ENCODE data around the gene PDZD4.

The PDZD4 gene

DNA sequence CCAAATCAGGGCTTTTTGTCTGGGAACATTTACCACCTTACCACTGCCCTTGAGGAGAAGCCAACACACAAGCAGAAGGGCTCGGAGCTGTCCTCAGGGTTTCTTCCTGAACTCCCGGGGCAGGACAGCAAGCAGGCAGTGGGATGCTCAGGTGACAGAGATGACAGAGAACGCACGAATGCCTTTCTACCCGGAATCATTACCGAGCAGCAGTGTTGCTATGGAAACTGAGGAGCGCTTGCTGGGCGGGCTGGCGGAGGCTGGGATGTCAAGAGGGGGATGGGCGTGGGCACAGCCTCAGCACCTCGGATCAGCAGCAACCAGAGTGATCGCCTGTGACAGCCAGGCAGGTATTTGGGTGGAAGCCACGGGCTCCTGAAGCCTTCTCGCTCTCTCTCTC lies 18.1 kb downstream of the PDZD4 start:
- no peak for DNase-seq (ENCODE audit: low spot score)

DNA sequence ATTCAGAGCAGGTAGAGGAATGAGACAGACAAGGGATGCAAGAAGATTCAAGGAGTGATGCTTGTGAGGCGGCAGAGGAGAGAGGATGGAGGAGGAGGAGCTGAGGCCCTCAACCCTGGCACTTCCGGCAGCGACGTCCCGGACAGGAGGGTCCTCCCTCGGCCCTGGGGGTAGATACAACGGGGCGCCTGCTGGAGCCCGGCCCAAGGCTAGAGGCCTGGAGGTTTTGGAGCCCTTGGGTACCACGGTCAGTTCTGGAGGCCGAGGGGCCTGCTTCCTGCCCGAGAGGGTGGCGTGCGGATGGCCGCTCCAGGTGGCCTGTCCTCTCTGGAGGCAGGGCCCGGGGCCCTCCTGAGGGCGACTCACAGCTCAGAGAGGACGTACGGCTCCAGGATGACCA lies 22.4 kb downstream of the PDZD4 start:
- no peak for DNase-seq (ENCODE audit: low spot score)

DNA sequence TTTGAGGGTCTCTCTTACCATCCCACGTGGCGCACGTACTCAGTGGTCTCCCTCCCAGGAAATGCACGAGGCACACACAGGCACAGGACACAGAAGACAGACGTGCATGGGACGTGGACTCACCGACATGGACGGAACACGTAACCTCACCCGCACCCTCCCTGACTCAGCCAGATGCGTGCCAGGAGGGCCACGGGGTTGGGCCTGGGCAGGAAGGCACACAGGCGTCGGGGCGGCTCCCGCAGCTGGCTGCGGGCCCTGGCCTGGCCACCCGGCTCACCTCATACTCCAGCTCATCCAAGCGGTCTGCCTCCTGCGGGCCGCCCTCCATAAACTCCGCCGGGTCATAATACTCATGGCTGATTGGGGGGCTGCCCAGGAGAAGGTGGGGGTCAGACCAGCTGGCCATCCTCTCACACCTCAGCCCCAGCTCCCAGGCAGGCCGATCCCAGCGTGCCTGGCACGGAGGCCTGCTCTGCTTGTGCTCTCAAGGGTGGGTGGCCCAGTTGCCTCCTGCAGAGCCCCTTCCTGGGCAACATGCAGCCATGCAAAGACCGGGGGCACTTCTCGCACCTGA lies 23.3 kb downstream of the PDZD4 start:
- no peak for DNase-seq (ENCODE audit: low spot score)

DNA sequence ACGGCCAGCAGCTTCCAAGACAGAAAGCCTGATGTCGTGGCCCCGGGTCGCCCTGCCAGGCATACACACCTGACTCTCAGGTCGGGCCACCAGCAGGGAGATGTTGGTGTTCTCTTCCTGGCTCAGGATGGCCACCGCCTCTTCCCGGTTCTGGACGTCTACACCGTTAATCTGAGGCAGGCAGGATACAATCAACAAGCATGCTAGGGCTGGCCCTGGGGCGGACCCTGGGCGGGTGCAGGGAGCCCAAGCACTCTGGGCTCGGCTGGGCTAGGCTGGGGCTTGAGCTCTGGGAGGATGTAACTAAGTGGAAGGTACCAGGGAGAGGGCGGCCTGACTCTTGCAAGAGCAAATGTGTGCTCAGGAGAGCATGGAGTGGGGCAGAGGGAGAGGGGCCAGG lies 24.9 kb downstream of the PDZD4 start:
- no peak for DNase-seq (ENCODE audit: low spot score)

DNA sequence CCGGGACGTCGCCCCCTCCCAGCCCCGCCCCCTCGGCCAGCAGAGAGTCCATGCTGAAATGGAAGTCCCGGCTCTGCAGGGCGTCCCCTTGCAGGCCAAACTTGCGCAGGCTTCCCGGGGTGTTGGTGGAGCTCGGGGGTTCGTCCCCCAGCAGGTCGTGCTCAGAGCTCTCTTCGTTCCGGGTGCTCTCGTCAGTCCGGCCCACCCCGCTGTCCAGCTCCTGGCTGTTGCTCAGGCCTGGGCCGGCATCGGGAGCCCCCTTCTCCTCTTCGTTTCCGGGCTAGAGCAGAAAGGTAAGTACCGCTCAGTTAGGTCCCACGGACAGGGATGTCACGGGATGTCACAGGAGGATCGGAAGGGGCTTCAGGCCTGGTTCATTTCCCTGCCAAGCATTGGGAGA lies 25.7 kb downstream of the PDZD4 start:
- DNase-seq (ENCODE audit: low spot score) = no peak

DNA sequence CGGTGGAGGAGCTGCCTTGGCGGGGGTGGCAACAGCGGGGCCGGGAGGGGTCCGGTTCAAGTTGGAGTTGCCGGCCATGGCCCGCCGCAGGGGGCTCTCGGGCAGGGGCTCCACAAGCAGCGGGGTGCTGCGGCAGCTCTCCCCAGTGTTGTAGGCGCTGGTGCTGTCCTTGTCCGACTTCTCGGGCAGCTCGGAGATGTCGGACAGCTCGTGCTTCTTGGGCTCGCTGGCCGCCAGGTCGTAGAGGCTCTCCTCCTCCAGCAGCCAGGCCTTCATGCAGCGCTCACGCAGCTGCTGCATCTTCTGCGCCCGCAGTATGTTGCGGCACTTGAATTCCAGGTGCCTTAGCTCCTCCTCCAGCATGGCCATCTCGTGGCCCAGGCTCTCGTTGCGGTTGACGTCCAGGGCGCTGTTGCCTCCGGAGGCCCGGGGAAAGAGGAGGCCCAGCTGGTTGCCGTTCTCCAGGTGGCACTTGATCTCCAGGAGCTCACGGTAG lies 26.2 kb downstream of the PDZD4 start:
- no peak for DNase-seq (ENCODE audit: low spot score)

DNA sequence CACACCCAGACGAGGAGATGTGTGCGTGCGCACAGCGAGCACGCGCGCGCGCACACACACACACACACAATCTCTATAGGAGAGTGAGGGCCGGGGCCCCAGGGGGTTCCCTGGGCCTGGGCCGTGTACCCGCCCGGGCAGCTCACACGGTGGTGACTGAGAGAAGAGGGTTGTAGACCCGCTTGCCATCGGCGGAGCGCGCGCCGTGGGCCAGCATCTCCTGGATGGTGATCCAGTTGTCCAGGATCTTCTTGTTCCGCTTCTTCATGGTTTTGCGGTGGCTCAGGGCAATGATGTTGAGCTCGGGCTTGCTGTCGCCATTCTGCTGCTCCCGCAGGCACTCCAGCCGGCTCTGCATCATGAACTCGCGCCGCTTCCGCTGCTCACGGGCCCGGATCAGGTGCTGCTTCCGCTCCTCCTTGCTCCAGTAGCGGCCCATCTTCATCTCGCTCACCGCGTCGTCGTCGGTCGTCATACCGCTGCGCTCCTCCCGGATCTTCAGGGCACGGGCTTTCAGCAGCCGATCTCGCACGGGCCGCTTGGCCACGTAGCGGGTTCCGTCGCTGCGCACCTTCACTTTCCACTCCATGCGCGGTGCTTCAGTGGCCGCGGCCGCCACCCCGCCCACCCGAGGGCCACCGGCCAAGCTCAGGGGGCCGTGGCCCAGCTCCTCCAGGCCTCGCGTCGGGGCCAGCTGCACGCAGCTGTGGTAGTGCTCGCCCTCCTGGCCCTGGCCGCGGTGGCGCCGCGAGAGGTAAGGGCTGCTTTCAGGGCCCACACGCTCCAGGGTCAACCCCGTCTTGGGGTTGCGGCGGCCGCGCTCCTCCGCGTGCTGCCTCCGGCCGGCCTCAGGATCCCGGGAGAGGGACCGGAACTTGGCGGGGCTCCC lies 26.9 kb downstream of the PDZD4 start:
- no peak for DNase-seq (ENCODE audit: low spot score)

DNA sequence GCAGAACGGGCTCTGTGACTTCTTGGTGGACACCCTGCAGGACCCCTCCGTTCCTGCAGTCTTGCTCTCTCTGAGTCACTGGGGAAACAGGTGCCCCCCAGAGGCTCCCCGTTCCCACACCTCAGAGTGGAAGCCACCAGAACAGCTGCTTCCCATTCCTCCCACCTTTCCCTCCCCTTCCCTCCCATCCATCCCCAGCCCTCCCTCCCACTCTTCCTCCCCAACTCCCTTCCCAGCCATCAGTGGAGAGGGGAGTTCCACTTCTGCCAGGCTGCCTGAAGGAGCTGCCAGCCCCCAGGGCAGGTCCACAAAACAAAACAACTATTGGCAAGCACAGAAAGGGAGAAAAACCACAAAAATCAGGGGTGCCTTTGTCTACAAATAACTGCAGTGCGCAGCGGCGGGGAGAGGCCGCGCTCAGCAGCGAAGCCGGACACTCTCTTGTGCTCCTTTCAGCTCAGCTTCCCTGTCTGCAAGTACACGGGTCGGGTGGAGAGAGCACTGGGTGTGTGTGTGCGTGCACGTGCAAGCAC lies 27.8 kb downstream of the PDZD4 start:
- no peak for DNase-seq (ENCODE audit: low spot score)

DNA sequence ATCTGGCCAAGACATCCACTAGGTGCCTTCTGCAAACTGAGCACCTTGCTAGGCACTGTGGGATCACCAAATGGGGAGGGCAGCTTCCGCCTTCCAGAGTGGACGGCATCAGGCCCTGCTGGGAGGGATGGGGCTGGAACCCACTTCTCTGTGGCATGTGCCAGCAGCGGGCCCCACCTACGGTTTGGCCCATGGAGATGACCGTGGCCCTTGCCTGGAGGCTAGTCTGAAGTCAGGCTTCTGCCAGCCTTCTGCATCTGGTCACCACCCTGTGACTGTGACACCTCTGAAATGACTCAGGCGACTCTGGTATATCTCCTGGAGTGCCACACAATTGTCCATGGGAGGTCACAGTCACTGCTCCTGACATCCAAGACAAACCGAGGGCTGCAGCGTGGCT lies 28.7 kb downstream of the PDZD4 start:
- no peak for DNase-seq (ENCODE audit: low spot score)

DNA sequence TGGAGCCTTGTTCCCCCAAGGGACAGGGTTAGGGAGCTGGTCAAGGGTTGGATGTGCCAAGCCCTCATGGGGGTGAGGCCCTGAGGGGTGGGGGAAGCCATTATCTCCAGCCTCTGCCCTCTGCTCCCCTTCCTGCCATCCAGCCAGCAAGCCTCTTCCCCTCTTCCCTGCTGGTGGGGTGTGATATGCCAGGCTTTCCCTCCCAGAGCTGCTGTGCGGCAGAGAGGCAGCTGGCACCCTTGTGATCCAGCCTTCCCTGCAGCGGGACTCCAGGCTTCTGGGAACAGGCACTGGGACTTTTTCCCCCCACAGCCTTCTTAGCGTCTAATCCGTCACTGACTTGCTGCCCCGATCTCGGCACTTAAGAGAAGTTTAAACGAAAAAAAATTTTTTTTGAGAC lies 29.6 kb downstream of the PDZD4 start:
- DNase-seq (ENCODE audit: low spot score) = no peak

DNA sequence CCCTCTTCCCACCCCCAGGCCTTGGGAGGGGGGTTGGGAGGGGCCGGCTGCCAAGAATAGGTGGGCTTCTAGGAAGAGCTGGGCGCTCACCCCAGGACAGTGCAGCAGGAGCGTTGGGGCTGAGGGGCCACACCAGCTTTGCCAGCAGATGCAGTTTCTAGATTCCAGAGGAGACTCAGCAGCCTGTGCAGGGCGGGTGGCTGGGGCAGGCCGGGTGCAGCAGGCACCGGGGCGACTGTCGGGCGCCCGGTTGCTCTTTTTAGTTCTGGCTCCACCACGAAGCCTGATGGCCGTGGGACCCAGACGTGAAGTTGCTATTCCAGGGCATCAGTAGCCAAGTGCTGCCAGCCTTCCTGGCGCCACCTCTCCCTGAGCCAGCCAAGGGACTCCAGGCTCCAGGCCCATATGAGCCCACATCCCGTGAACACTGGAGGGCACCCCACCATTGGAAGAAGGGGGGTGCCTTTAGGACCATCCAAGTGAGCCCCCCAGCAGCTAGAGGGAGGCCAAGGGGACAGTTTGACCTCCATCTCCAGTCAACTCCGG lies 30.1 kb downstream of the PDZD4 start:
- DNase-seq (ENCODE audit: low spot score) = no peak

DNA sequence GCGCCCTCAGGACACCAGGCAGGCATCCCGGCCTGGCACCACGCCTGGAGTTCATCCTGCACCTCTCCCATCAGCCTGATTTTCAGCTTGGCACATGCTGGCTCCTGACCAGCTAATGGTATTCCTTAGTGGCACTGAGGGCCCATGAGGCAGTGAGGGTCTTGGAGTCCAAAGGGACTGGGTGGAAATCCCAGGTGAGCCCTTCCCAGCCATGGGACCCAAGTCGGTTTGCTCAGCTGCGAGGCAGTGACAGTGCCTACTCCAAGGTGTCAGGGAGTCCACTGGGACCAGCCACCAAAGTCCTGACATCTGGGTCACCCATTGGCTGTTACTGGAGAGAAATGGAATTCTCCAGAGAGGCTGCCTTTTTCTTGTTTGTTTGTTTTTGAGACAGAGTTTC lies 31.0 kb downstream of the PDZD4 start:
- DNase-seq (ENCODE audit: low spot score) = no peak

DNA sequence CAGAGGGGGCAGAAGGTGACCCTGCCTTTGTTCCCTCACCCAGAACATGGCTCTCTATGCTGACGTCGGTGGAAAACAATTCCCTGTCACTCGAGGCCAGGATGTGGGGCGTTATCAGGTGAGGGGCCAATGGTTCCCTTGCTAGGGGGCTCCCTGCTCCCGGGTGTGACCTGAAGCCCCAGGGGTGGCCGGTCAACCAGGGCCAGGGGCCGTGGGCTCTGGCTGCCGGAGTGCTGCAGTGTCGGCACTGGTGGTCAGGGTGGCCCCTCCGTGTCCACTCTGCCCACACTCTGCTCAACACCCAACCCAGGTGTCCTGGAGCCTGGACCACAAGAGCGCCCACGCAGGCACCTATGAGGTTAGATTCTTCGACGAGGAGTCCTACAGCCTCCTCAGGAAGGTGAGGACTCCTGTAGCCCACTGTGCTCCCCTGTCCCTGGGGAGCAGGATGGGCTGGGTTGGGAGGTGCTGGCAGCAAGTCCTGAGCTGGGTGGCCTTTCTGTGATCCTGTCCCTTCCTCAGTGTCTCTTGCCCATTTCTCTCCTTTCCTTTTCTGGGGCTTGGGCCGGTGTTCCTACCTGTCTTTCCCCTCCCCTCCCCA lies 32.8 kb downstream of the PDZD4 start:
- no peak for DNase-seq (ENCODE audit: low spot score)

DNA sequence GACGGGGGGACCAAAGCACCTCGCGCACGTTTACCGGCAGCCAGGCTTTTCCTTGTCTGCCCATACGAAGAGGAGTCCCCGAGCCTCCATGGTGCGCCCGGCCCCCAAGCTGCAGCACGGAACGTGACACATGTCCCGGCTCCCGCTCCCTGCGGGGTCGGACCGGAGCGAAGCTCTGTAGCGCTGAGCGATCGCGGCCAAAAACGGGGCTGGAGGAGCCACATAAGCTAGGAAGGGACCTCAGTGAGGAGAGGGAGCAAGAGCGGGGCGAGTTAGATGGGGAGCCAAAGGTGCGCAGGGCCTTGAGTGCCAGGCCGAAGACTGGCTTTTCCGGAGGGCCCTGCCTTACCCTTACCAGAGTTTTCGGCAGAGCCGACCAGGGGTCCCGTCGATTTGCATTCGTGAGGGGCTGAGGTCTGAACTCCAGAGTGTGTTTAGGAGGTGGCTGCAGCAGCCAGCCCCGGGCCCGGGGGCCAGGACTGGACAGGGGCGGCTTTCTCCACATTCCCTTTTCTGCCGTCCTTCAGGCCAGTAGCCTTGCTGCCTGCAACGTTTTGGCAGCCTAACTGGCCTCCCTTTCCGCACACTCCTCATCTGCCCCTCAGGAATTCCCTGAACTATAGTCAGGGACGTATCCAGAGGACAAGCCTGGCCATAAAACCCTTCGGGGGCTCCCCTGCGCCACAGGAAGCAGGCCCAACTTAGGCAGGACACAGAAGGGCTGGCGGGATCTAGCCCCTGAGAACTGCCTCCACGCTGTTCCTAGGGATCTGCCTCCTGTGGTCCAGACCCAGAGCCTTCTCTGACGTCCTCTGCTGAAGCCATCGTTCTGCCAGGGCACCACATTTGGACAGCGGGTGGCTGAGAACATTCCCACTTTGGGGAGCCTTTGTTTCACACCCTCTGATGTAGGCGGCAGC lies 35.2 kb downstream of the PDZD4 start:
- DNase-seq (ENCODE audit: low spot score) = peak; percentile 24

DNA sequence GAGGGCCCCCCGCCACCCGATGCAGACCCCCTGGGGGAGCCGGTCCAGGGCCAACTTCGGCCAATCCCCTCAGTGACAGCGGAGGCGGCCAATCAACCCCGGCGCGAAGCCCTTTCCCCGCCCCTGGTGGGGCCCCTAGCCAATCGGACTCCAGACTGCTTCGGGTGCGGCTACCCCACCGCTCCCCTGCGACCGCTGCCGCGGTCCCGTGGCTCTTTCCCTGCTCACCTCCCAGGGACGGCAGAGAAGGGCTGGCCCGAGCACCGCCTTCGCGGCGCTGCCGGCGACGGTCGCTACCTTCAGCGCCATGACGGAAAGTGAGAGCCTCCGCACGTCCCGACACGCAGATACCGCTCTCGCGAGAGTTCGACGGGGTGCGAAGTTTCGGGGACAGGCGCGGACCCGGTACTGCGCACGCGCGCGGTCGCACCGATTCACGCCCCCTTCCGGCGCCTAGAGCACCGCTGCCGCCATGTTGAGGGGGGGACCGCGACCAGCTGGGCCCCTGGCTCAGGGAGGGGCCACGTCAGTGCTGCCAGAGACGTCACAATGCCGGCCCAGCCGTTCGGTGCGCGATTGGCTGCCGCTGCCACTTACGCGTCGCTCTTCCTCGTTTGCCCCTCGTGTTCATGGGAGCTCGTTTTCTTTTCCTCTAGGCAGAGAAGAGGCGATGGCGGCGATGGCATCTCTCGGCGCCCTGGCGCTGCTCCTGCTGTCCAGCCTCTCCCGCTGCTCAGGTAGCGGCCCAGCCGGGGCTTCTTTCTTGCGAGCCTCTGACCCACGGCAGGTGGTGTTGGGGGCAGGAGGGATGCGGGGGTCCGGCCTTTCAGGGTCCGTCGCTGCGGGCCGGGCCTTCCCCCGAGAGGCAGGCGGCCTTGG lies 36.1 kb downstream of the PDZD4 start, which contains the start of the genes IDH3G and SSR4:
IDH3G (minus strand) TSS at position 358 of the 879 bp plus-strand sequence; CDS start at position 309, 49 bp downstream.
SSR4 (plus strand) TSS at position 651 of the 879 bp plus-strand sequence; CDS start at position 671, 20 bp downstream.
- DNase-seq (ENCODE audit: low spot score) = peak; percentile 98

DNA sequence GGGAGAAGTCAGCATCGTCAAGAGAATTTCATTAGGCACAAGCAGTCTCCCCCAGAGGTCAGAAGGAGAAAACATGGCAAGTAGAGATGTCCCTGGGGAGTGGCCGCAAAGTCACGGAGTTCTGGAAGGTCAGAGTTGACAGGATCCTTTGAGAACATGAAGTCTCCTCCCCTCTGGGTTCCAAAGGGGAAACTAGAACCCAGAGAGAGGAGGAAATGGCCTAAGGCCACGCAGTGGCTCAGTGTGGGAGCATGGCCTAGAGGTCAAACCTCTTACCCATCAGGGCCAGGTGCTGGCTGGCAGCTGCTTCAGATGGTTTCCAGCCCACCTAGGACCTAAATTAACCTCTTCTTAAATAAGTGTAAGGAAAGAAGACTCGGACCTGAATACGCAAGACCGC lies 37.1 kb downstream of the PDZD4 start:
- no peak for DNase-seq (ENCODE audit: low spot score)

DNA sequence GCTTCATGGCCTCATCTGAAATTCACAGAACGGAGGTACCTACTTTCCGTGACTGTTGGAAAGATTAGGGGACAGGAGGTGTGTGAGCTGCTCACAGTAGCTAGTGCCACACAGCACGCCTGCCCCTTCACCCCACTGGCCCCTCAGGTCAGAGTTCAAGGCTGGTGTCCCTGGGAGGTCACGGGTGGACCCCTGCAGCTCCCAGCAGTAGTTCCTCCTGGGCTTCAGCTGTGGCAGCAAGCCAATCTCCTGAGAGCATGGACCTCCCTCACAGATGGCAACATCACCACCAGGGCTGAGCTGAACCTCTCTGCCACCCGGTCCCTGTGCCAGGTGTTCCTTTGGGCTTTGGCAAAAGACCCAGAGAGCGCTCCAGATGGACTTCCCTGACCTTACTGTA lies 38.0 kb downstream of the PDZD4 start:
- no peak for DNase-seq (ENCODE audit: low spot score)

DNA sequence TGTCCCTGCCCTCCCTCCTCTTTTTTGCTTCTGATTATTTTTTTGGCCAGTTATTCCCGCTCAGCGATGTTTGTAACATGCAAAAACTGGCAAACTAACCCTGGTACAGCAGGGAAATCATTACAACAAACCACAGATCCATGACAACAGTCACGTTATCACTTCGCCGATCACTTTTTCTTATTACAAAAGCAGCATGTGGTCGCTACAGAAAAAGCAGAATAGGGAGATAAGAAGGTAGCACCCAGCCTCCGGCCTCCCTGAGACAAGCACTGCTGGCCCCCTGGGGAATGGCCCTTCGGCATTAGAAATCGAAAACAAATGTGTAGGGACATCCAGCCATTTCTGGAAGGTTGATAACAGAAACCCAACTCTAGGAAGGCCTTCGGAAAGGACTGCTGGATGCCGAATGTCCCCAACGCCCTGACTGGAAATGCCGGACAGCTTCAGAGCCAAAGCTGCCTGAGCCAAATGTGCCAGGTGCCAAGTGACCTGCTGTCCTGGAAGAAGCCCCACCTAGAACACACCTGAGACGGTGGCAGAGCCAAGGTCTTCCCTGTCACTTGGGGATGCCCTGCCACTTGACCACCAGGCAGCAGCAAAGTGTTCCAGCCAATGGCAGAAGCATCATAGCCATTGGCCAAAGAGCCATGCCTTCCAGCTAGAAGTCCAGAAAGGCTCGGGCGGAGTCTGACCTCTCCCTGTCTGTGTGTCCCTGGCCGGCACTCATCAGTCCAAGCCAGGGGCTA lies 39.1 kb downstream of the PDZD4 start:
- DNase-seq (ENCODE audit: low spot score) = no peak

DNA sequence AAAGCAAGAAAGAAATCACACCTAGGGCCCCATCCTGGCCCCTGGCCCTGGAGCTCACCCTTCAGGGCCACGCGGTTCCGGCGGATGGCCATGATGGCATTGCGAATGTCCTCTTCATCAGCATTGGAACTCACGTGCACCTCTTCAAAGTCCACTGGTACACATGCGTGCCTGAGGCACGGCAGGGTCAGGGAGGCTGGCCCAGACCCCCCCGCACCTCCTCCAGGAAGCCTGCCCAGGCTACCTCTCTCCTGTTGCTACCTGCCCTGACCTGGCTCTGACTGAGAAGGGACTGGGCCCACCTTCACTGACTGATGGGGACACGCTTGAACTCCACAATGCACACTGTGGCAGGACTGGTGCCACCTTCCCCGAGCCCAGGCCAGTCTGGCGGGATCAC lies 40.7 kb downstream of the PDZD4 start:
- DNase-seq (ENCODE audit: low spot score) = no peak

DNA sequence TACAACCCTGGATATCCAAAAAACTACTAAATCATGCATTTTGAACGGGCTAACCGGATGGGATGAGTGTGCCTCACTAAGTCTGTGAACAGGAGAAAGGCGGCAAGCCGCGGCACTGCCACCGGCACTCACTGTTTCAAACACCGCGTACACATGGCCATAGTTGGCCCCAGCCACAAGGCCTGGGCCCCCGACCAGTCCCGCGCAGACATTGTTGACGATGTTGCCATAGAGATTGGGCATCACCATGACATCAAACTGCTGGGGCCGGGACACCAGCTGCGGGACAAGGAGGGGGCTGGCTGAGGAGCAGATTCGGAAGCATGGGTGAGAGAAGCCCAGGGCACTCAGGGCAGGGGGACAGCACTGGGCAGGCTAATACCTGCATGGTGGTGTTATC lies 43.7 kb downstream of the PDZD4 start:
- DNase-seq (ENCODE audit: low spot score) = no peak

All from AG20443 (cell line).